ENCODE measurements around the gene MTHFD1L.

MTHFD1L gene

GRCh38 chr6:151018911-151019782, 153.6 kb downstream of the MTHFD1L start:
- no peaks in the 10 kb centered on the region for H3K27me3 ChIP-seq (ENCODE audit: insufficient read depth, low read length)
- no peak overlapping the region for H3K27ac ChIP-seq (ENCODE audit: low read depth, low read length)
- 81% methylated on average over 7 of the region's 7 CpGs for WGBS
- H3K4me3 ChIP-seq (ENCODE audit: low read length): no peak overlapping the region
- no peak overlapping the region for H3K9ac ChIP-seq (ENCODE audit: low read depth, low read length)
- H3K4me1 ChIP-seq (ENCODE audit: insufficient read depth, low read length): peaks cover 13% of the 10 kb centered on the region
- peaks cover 75% of the 10 kb centered on the region for H3K36me3 ChIP-seq (ENCODE audit: insufficient read depth, low read length)
- no peaks in the 10 kb centered on the region for H3K9me3 ChIP-seq (ENCODE audit: insufficient read depth, low read depth, low read length)

- peaks cover 57% of the 10 kb centered on the region for H3K36me3 ChIP-seq (ENCODE audit: insufficient read depth, low read length)
- no peak overlapping the region for H3K27ac ChIP-seq (ENCODE audit: low read depth, low read length)
- WGBS: 63% methylated on average over 4 of the region's 4 CpGs
Observed at GRCh38 chr6:151021896-151022295, 156.4 kb downstream of the MTHFD1L start.

GRCh38 chr6:151022492-151022891, 157.0 kb downstream of the MTHFD1L start:
- H3K36me3 ChIP-seq (ENCODE audit: insufficient read depth, low read length): peaks cover 57% of the 10 kb centered on the region
- H3K27ac ChIP-seq (ENCODE audit: low read depth, low read length): no peak overlapping the region
- H3K4me3 ChIP-seq (ENCODE audit: low read length): no peak overlapping the region
- H3K4me1 ChIP-seq (ENCODE audit: insufficient read depth, low read length): peaks cover 13% of the 10 kb centered on the region
- H3K9ac ChIP-seq (ENCODE audit: low read depth, low read length): no peak overlapping the region
- no peaks in the 10 kb centered on the region for H3K9me3 ChIP-seq (ENCODE audit: insufficient read depth, low read depth, low read length)
- H3K27me3 ChIP-seq (ENCODE audit: insufficient read depth, low read length): no peaks in the 10 kb centered on the region
- 63% methylated on average over 1 of the region's 3 CpGs for WGBS

More at GRCh38 chr6:151021896-151022295, 156.4 kb downstream of the MTHFD1L start:
- Histone ChIP-seq H3K4me1 (ENCODE audit: insufficient read depth, low read length) (peaks cover 13% of the 10 kb centered on the region), H3K9ac (ENCODE audit: low read depth, low read length) (no peak overlapping the region), H3K9me3 (ENCODE audit: insufficient read depth, low read depth, low read length) (no peaks in the 10 kb centered on the region), H3K27me3 (ENCODE audit: insufficient read depth, low read length) (no peaks in the 10 kb centered on the region), H3K4me3 (ENCODE audit: low read length) (no peak overlapping the region)

- H3K9me3 ChIP-seq (ENCODE audit: insufficient read depth, low read depth, low read length): no peaks in the 10 kb centered on the region
Observed at GRCh38 chr6:151023342-151023741, 157.8 kb downstream of the MTHFD1L start.

GRCh38 chr6:151024597-151024996, 159.1 kb downstream of the MTHFD1L start:
- Histone ChIP-seq H3K36me3 (ENCODE audit: insufficient read depth, low read length) (peaks cover 52% of the 10 kb centered on the region), H3K4me3 (ENCODE audit: low read length) (no peak overlapping the region), H3K9ac (ENCODE audit: low read depth, low read length) (no peak overlapping the region), H3K27me3 (ENCODE audit: insufficient read depth, low read length) (no peaks in the 10 kb centered on the region), H3K27ac (ENCODE audit: low read depth, low read length) (no peak overlapping the region), H3K9me3 (ENCODE audit: insufficient read depth, low read depth, low read length) (no peaks in the 10 kb centered on the region), H3K4me1 (ENCODE audit: insufficient read depth, low read length) (peaks cover 13% of the 10 kb centered on the region)
- WGBS: 87% methylated on average over 7 of the region's 7 CpGs

More at GRCh38 chr6:151023342-151023741, 157.8 kb downstream of the MTHFD1L start:
- Histone ChIP-seq H3K4me1 (ENCODE audit: insufficient read depth, low read length) (peaks cover 13% of the 10 kb centered on the region), H3K4me3 (ENCODE audit: low read length) (no peak overlapping the region), H3K27me3 (ENCODE audit: insufficient read depth, low read length) (no peaks in the 10 kb centered on the region), H3K36me3 (ENCODE audit: insufficient read depth, low read length) (peaks cover 60% of the 10 kb centered on the region), H3K9ac (ENCODE audit: low read depth, low read length) (no peak overlapping the region), H3K27ac (ENCODE audit: low read depth, low read length) (no peak overlapping the region)
- 98% methylated on average over 5 of the region's 5 CpGs for WGBS

- Histone ChIP-seq H3K27ac (ENCODE audit: low read depth, low read length) (no peak overlapping the region), H3K27me3 (ENCODE audit: insufficient read depth, low read length) (no peaks in the 10 kb centered on the region), H3K36me3 (ENCODE audit: insufficient read depth, low read length) (peaks cover 49% of the 10 kb centered on the region), H3K9ac (ENCODE audit: low read depth, low read length) (no peak overlapping the region), H3K9me3 (ENCODE audit: insufficient read depth, low read depth, low read length) (no peaks in the 10 kb centered on the region), H3K4me3 (ENCODE audit: low read length) (no peak overlapping the region), H3K4me1 (ENCODE audit: insufficient read depth, low read length) (peaks cover 13% of the 10 kb centered on the region)
- WGBS: 96% methylated on average over 16 of the region's 16 CpGs
Observed at GRCh38 chr6:151025076-151025475, 159.6 kb downstream of the MTHFD1L start.

- Histone ChIP-seq H3K4me3 (ENCODE audit: low read length) (no peak overlapping the region), H3K27me3 (ENCODE audit: insufficient read depth, low read length) (no peaks in the 10 kb centered on the region), H3K4me1 (ENCODE audit: insufficient read depth, low read length) (peaks cover 13% of the 10 kb centered on the region), H3K9ac (ENCODE audit: low read depth, low read length) (no peak overlapping the region), H3K36me3 (ENCODE audit: insufficient read depth, low read length) (peaks cover 42% of the 10 kb centered on the region), H3K9me3 (ENCODE audit: insufficient read depth, low read depth, low read length) (no peaks in the 10 kb centered on the region), H3K27ac (ENCODE audit: low read depth, low read length) (no peak overlapping the region)
- WGBS: 96% methylated on average over 4 of the region's 4 CpGs
Observed at GRCh38 chr6:151026041-151026663, 160.7 kb downstream of the MTHFD1L start.

- peaks cover 33% of the 10 kb centered on the region for H3K36me3 ChIP-seq (ENCODE audit: insufficient read depth, low read length)
- no peaks in the 10 kb centered on the region for H3K27me3 ChIP-seq (ENCODE audit: insufficient read depth, low read length)
- 83% methylated on average over 1 of the region's 1 CpG for WGBS
- peaks cover 4% of the 10 kb centered on the region; the same call in 1 of the 2 replicates for H3K4me1 ChIP-seq (ENCODE audit: insufficient read depth, low read length)
- H3K9me3 ChIP-seq (ENCODE audit: insufficient read depth, low read depth, low read length): no peaks in the 10 kb centered on the region
- no peak overlapping the region for H3K9ac ChIP-seq (ENCODE audit: low read depth, low read length)
- H3K4me3 ChIP-seq (ENCODE audit: low read length): no peak overlapping the region
- H3K27ac ChIP-seq (ENCODE audit: low read depth, low read length): no peak overlapping the region
Observed at GRCh38 chr6:151027295-151027747, 161.8 kb downstream of the MTHFD1L start.

- Histone ChIP-seq H3K27ac (ENCODE audit: low read depth, low read length) (no peak overlapping the region), H3K27me3 (ENCODE audit: insufficient read depth, low read length) (no peaks in the 10 kb centered on the region), H3K36me3 (ENCODE audit: insufficient read depth, low read length) (peaks cover 33% of the 10 kb centered on the region), H3K4me1 (ENCODE audit: insufficient read depth, low read length) (no peaks in the 10 kb centered on the region), H3K4me3 (ENCODE audit: low read length) (no peak overlapping the region), H3K9ac (ENCODE audit: low read depth, low read length) (no peak overlapping the region), H3K9me3 (ENCODE audit: insufficient read depth, low read depth, low read length) (no peaks in the 10 kb centered on the region)
- WGBS: 96% methylated on average over 14 of the region's 15 CpGs
Observed at GRCh38 chr6:151027936-151028838, 162.7 kb downstream of the MTHFD1L start.

GRCh38 chr6:151029970-151030369, 164.5 kb downstream of the MTHFD1L start:
- WGBS: 70% methylated on average over 2 of the region's 5 CpGs
- H3K36me3 ChIP-seq (ENCODE audit: insufficient read depth, low read length): peaks cover 36% of the 10 kb centered on the region
- H3K27me3 ChIP-seq (ENCODE audit: insufficient read depth, low read length): no peaks in the 10 kb centered on the region
- no peaks in the 10 kb centered on the region for H3K9me3 ChIP-seq (ENCODE audit: insufficient read depth, low read depth, low read length)
- H3K9ac ChIP-seq (ENCODE audit: low read depth, low read length): no peak overlapping the region
- H3K4me3 ChIP-seq (ENCODE audit: low read length): no peak overlapping the region
- H3K27ac ChIP-seq (ENCODE audit: low read depth, low read length): no peak overlapping the region
- no peaks in the 10 kb centered on the region for H3K4me1 ChIP-seq (ENCODE audit: insufficient read depth, low read length)

Data from HUES64 (cell line).